Sigmoid colon (tissue), 7 donors: ENCODE data around the gene TNIK. TPM values are rescaled to one million over a fixed set of nuclear protein-coding genes. Genes with fewer than 3 reads are reported as not detected.

Experiments
- DNase-seq: peaks from one replicate; pipeline ENCODE4 v3.0.0-alpha.2; 2019
- H3K27ac ChIP-seq, 4 donors: fragments of 200-600 bp; sonication (generic); one replicate each; pipeline ENCODE4 v1.5.1; 2016 to 2019; ENCODE audit warnings: mild to moderate bottlenecking in 1 of 4
- H3K27me3 ChIP-seq, 3 donors: fragments of 200-600 bp; sonication (generic); one replicate each; pipeline ENCODE4 v1.5.1; 2019; ENCODE audit warnings: mild to moderate bottlenecking in 1 of 3
- H3K36me3 ChIP-seq, 4 donors: fragments of 200-600 bp; sonication (generic); one replicate each; pipeline ENCODE4 v1.5.1; 2016 to 2019
- H3K4me1 ChIP-seq, 4 donors: fragments of 200-600 bp; sonication (generic); one replicate each; pipeline ENCODE4 v1.5.1; 2017 to 2019
- H3K4me3 ChIP-seq, 4 donors: fragments of 200-600 bp; sonication (generic); one replicate each; pipeline ENCODE4 v1.5.1; 2017 to 2019; ENCODE audit warnings: mild to moderate bottlenecking in 2 of 4, moderate library complexity in 1 of 4
- H3K9me3 ChIP-seq, 4 donors: fragments of 200-600 bp in 3 of 4; sonication (generic) in 3 of 4; one replicate each; pipeline versions ENCODE4 v1.5.1 to v1.6.1; 2013 to 2019
- EP300 ChIP-seq, 4 donors: sonication (generic); formaldehyde crosslinking; IDR thresholded peaks; one replicate each; pipeline ENCODE4 v1.6.1; 2017; ENCODE audit warnings: antibody characterized with exemption in 4 of 4
- POLR2A ChIP-seq, 2 donors: fragments of 450-650 bp; IDR thresholded peaks; one replicate each; pipeline ENCODE4 v1.6.1; 2016; ENCODE audit warnings: antibody characterized with exemption in 2 of 2, mild to moderate bottlenecking in 2 of 2, moderate library complexity in 2 of 2
- POLR2AphosphoS5 ChIP-seq, 4 donors: sonication (generic); formaldehyde crosslinking; IDR thresholded peaks; one replicate each; pipeline ENCODE4 v1.6.1; 2017; ENCODE audit warnings: antibody characterized with exemption in 4 of 4
- WGBS, 2 donors: extraction: QIAGEN DNeasy Blood & Tissue Kit; methylation state at CpG; one replicate each; pipeline ENCODE4 v1.1.7; 2013; 5-methylcytosine and 5-hydroxymethylcytosine counted together
- intact Hi-C: fragments of 100-400 bp; cut with DNase I; formaldehyde crosslinking; loops from one replicate; pipeline ENCODE4 v1.15.1; 2023
- polyA plus RNA-seq, 3 donors: library from polyadenylated mRNA; stranded (reverse); fragments of 200-250 nt; gene quantifications; one replicate each; pipeline ENCODE4 v1.2.3, GENCODE V29; 2013
- total RNA-seq, 4 donors: library from RNA; depleted of rRNA; stranded (reverse); fragments of >200 nt; gene quantifications; one replicate each; pipeline ENCODE4 v1.1.0, GENCODE V29; 2016
- TF ChIP-seq, protein P1 (sequence below), 4 experiments: fragments of 450-650 bp in 3 of 4; fragments of 200-600 bp in 1 of 4; IDR thresholded peaks; one replicate each; pipeline ENCODE4 v1.5.1; 2016 to 2019; ENCODE audit warnings: antibody characterized with exemption in 4 of 4, mild to moderate bottlenecking in 3 of 4, moderate library complexity in 2 of 4
- donor health status: healthy with polysubstance abuse.
- donor health status: Bipolar disorder and iron deficiency.
- donor health status: healthy.

The TNIK gene
- total and polyA plus RNA-seq, 7 donors, result 5.4 to 21.3 (median 9.2) TPM

DNA sequence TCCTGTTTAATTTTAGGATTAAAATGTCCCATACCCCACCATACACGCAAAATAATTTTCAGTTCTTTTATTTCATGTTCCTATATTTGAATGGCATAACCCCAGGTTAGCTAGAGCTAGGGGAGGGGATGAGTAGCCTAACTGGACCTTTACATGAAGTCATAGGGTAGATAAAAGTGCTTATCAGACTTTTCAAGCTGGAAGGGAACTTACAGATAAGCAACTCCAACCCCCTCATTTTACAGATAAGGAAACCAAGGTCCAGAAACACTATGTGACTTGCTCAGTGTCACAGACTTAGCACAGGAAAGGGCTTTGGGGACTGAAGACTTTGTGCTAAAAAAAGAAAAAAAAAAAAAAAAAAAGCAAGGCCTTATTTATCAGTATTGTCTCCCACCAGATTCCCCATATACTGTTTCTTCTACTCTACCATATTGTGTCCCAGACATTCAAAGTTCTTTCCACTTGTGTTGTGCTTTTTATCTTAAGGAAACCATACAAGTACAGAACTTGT is 10.6 kb upstream of the TNIK start:
- WGBS, 2 donors, result 94% methylated on average over 1 of the region's 1 CpG
- TF ChIP-seq POLR2A (IDR thresholded peaks at IDR 0.05) (no peak), POLR2AphosphoS5 (IDR thresholded peaks at IDR 0.05) (no peak), EP300 (IDR thresholded peaks at IDR 0.05) (no peak)
- TF ChIP-seq, protein P1, sequence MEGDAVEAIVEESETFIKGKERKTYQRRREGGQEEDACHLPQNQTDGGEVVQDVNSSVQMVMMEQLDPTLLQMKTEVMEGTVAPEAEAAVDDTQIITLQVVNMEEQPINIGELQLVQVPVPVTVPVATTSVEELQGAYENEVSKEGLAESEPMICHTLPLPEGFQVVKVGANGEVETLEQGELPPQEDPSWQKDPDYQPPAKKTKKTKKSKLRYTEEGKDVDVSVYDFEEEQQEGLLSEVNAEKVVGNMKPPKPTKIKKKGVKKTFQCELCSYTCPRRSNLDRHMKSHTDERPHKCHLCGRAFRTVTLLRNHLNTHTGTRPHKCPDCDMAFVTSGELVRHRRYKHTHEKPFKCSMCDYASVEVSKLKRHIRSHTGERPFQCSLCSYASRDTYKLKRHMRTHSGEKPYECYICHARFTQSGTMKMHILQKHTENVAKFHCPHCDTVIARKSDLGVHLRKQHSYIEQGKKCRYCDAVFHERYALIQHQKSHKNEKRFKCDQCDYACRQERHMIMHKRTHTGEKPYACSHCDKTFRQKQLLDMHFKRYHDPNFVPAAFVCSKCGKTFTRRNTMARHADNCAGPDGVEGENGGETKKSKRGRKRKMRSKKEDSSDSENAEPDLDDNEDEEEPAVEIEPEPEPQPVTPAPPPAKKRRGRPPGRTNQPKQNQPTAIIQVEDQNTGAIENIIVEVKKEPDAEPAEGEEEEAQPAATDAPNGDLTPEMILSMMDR (IDR thresholded peaks at IDR 0.05), result no peak
- H3K27ac ChIP-seq, result no peak overlapping the region
- H3K36me3 ChIP-seq, result no peaks in the 10 kb centered on the region
- H3K27me3 ChIP-seq, result no peaks in the 10 kb centered on the region
- H3K4me1 ChIP-seq, result no peaks in the 10 kb centered on the region
- H3K4me3 ChIP-seq, result no peak overlapping the region
- intact Hi-C loops, result no loop called here
- no peaks in the 10 kb centered on the region for H3K9me3 ChIP-seq
- no peak for DNase-seq

DNA sequence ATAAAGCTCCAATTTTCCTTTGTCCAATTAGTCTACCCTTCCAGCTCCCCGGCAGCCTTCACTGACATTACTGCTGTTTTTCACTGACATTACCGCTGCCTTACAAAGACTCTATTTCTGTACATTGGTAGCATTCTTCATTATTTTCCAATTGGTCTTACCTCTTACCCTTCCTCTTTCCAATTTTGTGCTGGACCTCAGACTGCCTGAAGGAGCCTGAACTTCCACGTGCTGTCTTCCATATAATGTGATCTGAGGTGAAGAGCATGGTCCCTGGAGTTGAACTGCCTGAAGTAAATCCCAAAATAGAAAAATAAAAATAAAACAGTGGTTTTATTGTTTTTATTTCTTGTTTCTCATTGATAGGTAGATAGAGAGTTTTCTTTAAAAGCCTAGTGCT is 9.2 kb upstream of the TNIK start:
- WGBS, 2 donors, result 89 to 94% methylated on average over 3 of the region's 3 CpGs
- intact Hi-C loops, result no loop called here

DNA sequence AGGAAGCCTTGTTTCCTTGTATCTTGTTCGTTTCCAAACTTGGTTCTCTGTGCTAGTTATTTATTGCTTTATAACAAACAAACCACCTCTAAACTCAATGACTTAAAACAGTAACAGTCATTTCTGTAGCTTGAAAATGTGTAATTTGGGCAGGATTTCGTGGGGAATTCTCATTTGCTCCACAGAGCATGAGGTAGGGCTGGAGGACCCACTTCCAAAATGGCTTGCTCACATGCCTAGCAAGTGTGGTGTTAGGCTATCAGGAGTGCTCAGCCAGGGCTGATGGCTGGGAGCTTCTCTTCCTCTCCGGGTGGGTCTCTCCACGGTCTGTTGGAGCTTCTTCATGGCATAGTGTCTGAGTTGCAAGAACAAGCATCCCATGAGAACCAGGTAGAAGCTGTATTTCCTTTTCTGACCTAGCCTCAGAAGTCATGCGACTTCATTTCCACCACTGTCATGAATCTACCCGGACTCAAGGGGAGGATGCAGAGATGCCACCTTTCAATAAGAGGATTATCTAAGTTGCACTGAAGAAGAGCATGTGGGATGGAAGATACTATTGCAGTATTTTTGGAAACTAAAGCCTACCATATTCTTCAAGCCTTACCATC is 8.2 kb upstream of the TNIK start:
- no peak for TF ChIP-seq POLR2A (IDR thresholded peaks at IDR 0.05)
- no peak for TF ChIP-seq POLR2AphosphoS5 (IDR thresholded peaks at IDR 0.05)
- TF ChIP-seq, protein P1 (IDR thresholded peaks at IDR 0.05), result no peak
- no peak for TF ChIP-seq EP300 (IDR thresholded peaks at IDR 0.05)
- no peaks in the 10 kb centered on the region for H3K27me3 ChIP-seq
- no peaks in the 10 kb centered on the region for H3K4me1 ChIP-seq
- WGBS, 2 donors, result 85 to 87% methylated on average over 6 of the region's 6 CpGs
- no peaks in the 10 kb centered on the region for H3K9me3 ChIP-seq
- intact Hi-C loops, result no loop called here
- H3K27ac ChIP-seq, result no peak overlapping the region
- H3K4me3 ChIP-seq, result no peak overlapping the region
- DNase-seq, result no peak
- no peaks in the 10 kb centered on the region for H3K36me3 ChIP-seq

More for the DNA sequence above, 9.2 kb upstream of the TNIK start:
- DNase-seq, result no peak
- Histone ChIP-seq H3K27me3 (no peaks in the 10 kb centered on the region), H3K4me1 (no peaks in the 10 kb centered on the region), H3K27ac (no peak overlapping the region), H3K9me3 (no peaks in the 10 kb centered on the region), H3K36me3 (no peaks in the 10 kb centered on the region), H3K4me3 (no peak overlapping the region)
- TF ChIP-seq, protein P1 (IDR thresholded peaks at IDR 0.05), result no peak
- TF ChIP-seq POLR2A (IDR thresholded peaks at IDR 0.05) (no peak), EP300 (IDR thresholded peaks at IDR 0.05) (no peak), POLR2AphosphoS5 (IDR thresholded peaks at IDR 0.05) (no peak)

DNA sequence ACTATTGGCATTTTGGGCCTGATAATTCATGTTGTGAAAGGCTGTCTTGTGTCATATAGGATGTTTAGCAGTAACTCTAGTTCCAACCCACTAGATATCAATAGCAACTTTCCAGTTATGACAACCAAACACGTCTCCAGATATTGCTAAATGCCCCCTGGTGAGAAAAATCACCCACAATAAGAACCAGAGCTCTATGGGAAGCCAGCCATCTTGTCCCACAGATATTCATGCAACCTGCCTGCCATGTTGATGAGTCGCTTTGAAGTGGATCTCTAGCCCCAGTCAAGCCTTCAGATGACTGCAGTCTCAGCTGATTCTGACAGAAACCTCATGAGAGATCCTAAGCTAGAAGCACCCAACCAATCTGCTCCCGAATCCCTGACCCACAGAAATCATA is 5.6 kb upstream of the TNIK start:
- Histone ChIP-seq H3K27me3 (no peaks in the 10 kb centered on the region), H3K36me3 (no peaks in the 10 kb centered on the region), H3K4me3 (no peak overlapping the region), H3K4me1 (peaks cover 0 to 11% (median 7%) of the 10 kb centered on the region in 4 donors), H3K9me3 (no peaks in the 10 kb centered on the region), H3K27ac (no peak overlapping the region)
- 90 to 95% methylated on average over 3 of the region's 3 CpGs for WGBS, 2 donors
- DNase-seq, result no peak
- TF ChIP-seq EP300 (IDR thresholded peaks at IDR 0.05) (no peak), POLR2A (IDR thresholded peaks at IDR 0.05) (no peak), POLR2AphosphoS5 (IDR thresholded peaks at IDR 0.05) (no peak)
- TF ChIP-seq, protein P1 (IDR thresholded peaks at IDR 0.05), result no peak
- intact Hi-C loops, result no loop called here
